ENCODE results near the gene CACNA2D3. TPM values are rescaled to one million over a fixed set of nuclear protein-coding genes. Genes with fewer than 3 reads are reported as not detected.

The CACNA2D3 gene
- total and polyA plus RNA-seq, 5 donors: 29.2 to 64.5 (median 42.4) TPM

DNA sequence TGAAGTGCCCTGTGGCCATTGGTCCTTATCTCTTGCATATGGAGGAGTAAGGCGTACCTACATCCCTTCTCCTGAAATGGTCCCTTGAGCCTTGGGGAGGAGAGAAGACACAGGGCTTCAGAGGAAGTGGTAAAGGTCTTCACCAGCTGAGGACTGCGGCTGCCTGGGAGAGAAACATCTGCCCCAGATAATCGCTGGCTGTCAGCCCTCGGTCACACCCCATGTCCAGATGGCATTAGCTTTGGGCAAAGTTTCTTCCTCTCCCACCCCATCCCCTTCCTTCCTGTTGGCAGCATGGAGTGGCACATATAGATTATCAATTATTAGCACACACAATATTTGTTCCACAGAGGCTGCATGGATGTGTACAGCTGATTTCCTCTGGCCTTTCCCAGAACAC, 743.9 kb downstream of the CACNA2D3 start:
- ATAC-seq (no peak), DNase-seq (no peak)
- intact Hi-C loops (cut with DNase I): no loop called here
- Histone ChIP-seq H3K4me1 (ENCODE audit: control insufficient read depth, insufficient read depth, low read length) (no peaks in the 10 kb centered on the region), H3K27ac (ENCODE audit: low read length) (no peak overlapping the region), H3K9me3 (ENCODE audit: control insufficient read depth, low read length) (no peaks in the 10 kb centered on the region), H3K4me3 (ENCODE audit: low read length) (no peak overlapping the region), H3K27me3 (ENCODE audit: control insufficient read depth, insufficient read depth) (no peaks in the 10 kb centered on the region)
- WGBS: 83% methylated on average over 4 of the region's 4 CpGs

DNA sequence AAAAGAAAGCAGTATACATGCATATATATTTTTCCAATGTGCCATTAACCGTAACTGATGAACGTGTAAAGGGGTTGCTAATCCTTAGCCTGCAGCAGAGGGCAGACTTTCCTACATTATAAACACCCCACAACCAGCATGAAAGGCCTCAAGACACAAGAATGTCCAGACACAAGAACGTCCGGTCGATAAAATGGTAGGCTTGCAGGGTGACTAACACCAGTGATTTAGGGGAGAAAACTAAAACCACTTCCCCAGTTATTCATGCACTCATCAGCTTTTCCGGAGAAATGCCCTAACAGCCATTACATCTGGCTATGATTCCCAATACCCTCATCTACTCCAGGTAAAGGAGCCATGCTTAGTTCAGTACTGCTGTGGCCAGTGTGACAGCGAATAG, 748.1 kb downstream of the CACNA2D3 start:
- no peaks in the 10 kb centered on the region for H3K4me1 ChIP-seq (ENCODE audit: control insufficient read depth, insufficient read depth, low read length)
- intact Hi-C loops (cut with DNase I): no loop called here
- peak; percentile 72 to 79 for ATAC-seq
- no peak overlapping the region for H3K27ac ChIP-seq (ENCODE audit: low read length)
- H3K9me3 ChIP-seq (ENCODE audit: control insufficient read depth, low read length): no peaks in the 10 kb centered on the region
- 37% methylated on average over 7 of the region's 7 CpGs for WGBS
- no peak for DNase-seq
- no peaks in the 10 kb centered on the region for H3K27me3 ChIP-seq (ENCODE audit: control insufficient read depth, insufficient read depth)
- H3K4me3 ChIP-seq (ENCODE audit: low read length): no peak overlapping the region

DNA sequence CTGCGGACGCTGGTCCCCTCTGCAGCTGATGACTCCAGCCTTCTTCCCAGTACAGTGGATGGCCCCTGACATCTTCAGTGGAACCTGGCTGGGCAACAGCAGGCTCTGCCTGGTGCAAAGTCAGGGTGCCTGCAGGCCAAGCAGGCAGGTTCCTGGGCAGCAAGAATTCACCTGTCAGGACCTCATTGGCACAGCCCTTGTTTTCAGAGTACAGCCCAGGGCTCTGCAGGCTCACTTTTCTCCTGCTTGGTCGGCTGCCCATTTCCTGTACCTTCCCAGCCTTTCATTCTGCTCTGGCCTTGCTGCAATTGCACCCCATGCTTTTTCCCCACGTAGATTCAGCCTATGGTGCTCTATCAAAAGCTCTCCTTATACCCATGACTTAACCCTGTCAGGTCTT, 749.5 kb downstream of the CACNA2D3 start:
- H3K4me3 ChIP-seq (ENCODE audit: low read length): no peak overlapping the region
- ATAC-seq: no peak
- no peaks in the 10 kb centered on the region for H3K9me3 ChIP-seq (ENCODE audit: control insufficient read depth, low read length)
- no peaks in the 10 kb centered on the region for H3K27me3 ChIP-seq (ENCODE audit: control insufficient read depth, insufficient read depth)
- no peak for DNase-seq
- no peaks in the 10 kb centered on the region for H3K4me1 ChIP-seq (ENCODE audit: control insufficient read depth, insufficient read depth, low read length)
- H3K27ac ChIP-seq (ENCODE audit: low read length): no peak overlapping the region
- WGBS: 83% methylated on average over 4 of the region's 4 CpGs
- intact Hi-C loops (cut with DNase I): no loop called here

DNA sequence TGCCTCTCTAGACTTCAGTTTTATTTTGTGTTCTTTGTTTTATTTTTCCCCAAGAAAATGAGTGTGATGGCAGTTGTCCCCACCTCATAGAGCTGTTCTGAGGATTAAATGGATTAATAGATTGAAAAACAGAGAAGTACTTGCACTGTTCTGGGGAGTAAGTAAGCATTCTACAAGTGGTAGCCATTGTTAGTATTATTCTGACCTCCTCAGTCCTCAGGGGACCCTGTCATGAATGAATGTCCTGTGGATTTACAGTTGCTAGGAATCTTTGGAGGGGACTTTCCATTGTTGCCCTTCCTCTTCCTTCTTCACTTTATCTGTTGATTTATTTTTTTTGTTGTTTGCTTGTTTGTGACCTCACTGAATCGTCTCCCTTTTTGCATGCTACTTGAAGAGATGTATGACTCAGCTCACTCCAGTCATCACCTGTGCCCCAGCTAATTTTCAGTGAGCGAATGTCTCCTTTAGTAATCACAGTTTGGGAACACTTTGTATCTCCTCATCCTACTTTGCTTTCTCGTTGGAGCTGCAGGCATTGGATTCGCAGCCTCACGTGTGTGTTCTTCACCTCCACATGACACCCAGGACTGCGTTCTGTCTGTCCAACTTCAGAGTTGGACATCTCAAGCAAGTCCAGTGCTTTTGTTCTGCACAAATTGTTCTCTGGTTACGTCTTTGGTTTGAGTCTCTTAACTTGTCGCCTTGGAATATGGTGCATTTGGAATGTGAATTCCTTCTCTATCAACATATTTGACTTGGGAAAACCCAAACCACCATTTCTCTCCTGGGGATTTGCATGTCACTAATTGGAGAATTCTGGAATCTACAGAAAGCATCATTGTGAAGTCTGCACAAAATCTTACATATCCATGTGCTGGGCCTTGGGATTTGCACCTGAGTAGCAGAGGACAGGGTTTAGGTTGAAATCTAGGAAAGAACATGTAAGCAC, 751.0 kb downstream of the CACNA2D3 start:
- intact Hi-C loops (cut with DNase I): no loop called here
- WGBS: 81% methylated on average over 8 of the region's 8 CpGs
- H3K27ac ChIP-seq (ENCODE audit: low read length): no peak overlapping the region

DNA sequence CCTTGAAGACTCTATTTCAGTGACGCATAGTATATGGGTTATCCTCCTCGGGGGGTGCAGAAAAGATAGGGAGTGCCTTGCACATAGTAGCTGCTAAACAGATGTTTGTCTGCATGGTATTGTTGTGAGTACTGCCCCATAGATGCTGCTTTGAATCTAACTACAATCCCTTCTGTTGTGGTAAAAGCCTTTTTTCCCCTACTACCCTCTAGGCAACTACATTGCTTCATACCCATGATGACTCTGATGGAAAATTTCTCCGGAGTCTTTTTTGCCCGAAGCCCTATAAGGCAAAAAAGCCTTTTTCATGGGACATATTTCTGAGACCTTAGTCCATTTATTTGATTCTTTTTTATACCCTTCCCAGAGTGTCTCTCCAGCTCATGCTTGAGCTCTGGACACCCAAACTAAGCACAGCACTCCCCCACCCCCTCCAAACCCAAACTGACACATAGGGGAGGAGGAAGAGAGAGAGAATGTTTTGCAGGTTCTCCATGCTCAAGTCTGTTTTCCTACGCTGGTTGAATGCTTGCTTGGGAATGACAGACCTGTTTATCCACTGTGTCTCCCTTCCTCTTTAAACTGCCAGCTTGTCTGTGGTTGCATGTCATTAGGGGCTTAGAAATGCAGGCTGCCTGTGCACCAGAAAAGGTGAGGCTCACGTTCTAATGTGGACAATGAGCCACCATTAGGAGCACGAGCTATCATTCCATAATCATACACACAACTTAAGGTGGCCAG, 752.6 kb downstream of the CACNA2D3 start:
- H3K9me3 ChIP-seq (ENCODE audit: control insufficient read depth, low read length): no peaks in the 10 kb centered on the region
- no peaks in the 10 kb centered on the region for H3K27me3 ChIP-seq (ENCODE audit: control insufficient read depth, insufficient read depth)
- WGBS: 87% methylated on average over 7 of the region's 7 CpGs
- no peak for DNase-seq
- no peaks in the 10 kb centered on the region for H3K4me1 ChIP-seq (ENCODE audit: control insufficient read depth, insufficient read depth, low read length)
- intact Hi-C loops (cut with DNase I): no loop called here
- H3K27ac ChIP-seq (ENCODE audit: low read length): no peak overlapping the region
- no peak overlapping the region for H3K4me3 ChIP-seq (ENCODE audit: low read length)
- no peak for ATAC-seq

More for the DNA sequence above, 751.0 kb downstream of the CACNA2D3 start:
- Histone ChIP-seq H3K4me1 (ENCODE audit: control insufficient read depth, insufficient read depth, low read length) (no peaks in the 10 kb centered on the region), H3K27me3 (ENCODE audit: control insufficient read depth, insufficient read depth) (no peaks in the 10 kb centered on the region), H3K4me3 (ENCODE audit: low read length) (no peak overlapping the region), H3K9me3 (ENCODE audit: control insufficient read depth, low read length) (no peaks in the 10 kb centered on the region)
- no peak for ATAC-seq
- DNase-seq: no peak

DNA sequence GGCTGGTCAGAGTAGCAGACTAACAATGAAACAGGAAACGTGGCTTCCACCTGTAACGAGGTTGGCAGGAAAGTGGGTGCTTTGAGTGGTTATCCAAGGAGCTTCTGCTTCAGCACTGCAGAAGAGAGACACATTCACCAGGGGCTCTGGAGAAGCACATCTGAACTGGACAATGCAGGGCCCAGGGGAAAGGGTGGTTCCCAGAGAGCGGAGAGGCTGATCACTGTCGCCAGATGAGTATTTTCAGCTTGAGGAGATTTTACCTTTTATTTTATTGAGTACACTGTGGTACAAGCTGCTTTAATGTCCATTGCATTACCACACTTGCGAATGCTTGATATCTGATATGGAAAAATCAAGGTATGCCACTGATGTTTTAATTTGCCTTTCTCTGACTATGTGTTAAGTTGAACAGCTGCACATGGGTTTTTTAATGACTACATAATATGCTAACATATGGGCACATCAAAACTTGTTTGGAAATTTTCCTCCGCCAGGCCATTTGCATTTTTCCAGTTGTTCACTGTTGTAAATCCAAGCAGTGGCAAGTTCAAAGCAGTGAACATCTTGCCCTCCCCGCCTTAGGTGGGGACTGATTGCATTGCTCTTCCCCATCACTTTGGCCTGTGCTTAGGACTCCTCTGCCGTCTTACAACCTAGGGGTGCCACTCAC, 753.4 kb downstream of the CACNA2D3 start:
- no peak overlapping the region for H3K4me3 ChIP-seq (ENCODE audit: low read length)
- H3K27ac ChIP-seq (ENCODE audit: low read length): no peak overlapping the region
- WGBS: 86% methylated on average over 8 of the region's 8 CpGs
- no peaks in the 10 kb centered on the region for H3K9me3 ChIP-seq (ENCODE audit: control insufficient read depth, low read length)
- intact Hi-C loops (cut with DNase I): no loop called here
- H3K27me3 ChIP-seq (ENCODE audit: control insufficient read depth, insufficient read depth): no peaks in the 10 kb centered on the region
- H3K4me1 ChIP-seq (ENCODE audit: control insufficient read depth, insufficient read depth, low read length): no peaks in the 10 kb centered on the region
- DNase-seq (no peak), ATAC-seq (no peak)

DNA sequence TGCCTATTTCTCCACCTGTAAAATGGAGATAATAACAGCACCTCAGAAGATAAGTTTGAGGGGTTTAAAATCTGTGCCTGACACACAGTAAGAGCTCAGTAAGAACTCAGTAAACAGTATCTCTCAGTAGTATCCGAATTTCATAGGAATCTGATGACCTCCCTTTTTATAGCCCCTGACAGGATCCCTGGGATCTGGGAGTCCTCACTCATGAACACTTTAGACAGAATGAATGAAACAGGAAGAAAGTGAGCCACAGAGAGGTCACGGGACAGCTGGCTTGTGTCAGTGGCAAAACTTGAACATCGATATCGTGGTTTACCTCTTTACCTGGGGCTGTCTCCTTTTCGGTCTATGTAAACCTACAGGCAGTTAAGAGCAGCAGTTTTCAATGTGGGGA, 754.3 kb downstream of the CACNA2D3 start:
- Histone ChIP-seq H3K9me3 (ENCODE audit: control insufficient read depth, low read length) (no peaks in the 10 kb centered on the region), H3K27ac (ENCODE audit: low read length) (no peak overlapping the region), H3K27me3 (ENCODE audit: control insufficient read depth, insufficient read depth) (no peaks in the 10 kb centered on the region), H3K4me3 (ENCODE audit: low read length) (no peak overlapping the region), H3K4me1 (ENCODE audit: control insufficient read depth, insufficient read depth, low read length) (peaks cover 3% of the 10 kb centered on the region)
- no peak for DNase-seq
- WGBS: 86% methylated on average over 5 of the region's 5 CpGs
- intact Hi-C loops (cut with DNase I): no loop called here
- no peak for ATAC-seq

DNA sequence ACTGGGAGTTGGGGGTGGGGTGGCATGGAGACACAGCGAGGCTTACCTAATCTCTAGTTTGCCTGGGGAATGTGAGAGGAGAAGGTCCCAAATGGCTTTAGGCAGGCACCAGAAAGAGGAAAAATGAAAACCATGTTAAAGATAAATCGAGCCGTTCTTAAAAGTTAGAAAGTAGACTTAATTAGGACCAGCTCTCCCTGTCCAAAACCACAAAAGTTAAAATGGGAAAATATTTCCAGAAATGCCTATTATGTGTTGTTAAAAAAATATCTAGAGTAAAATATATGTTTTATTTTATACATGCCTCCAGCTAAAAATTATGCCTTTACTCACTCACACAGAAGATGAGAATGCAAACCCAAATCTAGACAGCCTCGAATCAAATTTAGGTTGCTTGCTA, 755.4 kb downstream of the CACNA2D3 start:
- WGBS: 80% methylated on average over 4 of the region's 4 CpGs
- DNase-seq (no peak), ATAC-seq (no peak)
- H3K27me3 ChIP-seq (ENCODE audit: control insufficient read depth, insufficient read depth): no peaks in the 10 kb centered on the region
- H3K27ac ChIP-seq (ENCODE audit: low read length): no peak overlapping the region
- H3K4me1 ChIP-seq (ENCODE audit: control insufficient read depth, insufficient read depth, low read length): peaks cover 5% of the 10 kb centered on the region
- intact Hi-C loops (cut with DNase I): no loop called here
- no peak overlapping the region for H3K4me3 ChIP-seq (ENCODE audit: low read length)
- no peaks in the 10 kb centered on the region for H3K9me3 ChIP-seq (ENCODE audit: control insufficient read depth, low read length)

DNA sequence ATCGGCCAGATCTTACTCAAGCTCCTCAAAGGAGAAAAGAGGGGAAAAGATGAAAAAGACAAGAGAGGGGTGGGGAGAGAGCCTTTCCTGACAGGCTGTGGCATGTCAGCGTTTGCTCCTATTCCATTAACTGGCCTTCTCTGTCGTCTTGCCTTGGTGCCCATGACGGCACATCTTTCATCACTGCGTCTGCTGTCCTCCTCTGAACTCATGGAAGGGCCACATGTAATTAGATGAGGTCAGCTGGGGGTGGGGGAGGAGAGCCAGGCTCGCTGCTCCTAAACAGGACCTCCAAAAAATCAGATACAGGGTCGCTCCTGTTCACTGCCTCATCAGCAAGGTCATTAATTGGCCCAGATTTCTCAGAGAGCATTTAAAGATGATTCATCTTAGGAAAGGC, 755.8 kb downstream of the CACNA2D3 start:
- DNase-seq (no peak), ATAC-seq (no peak)
- intact Hi-C loops (cut with DNase I): no loop called here
- H3K4me3 ChIP-seq (ENCODE audit: low read length): no peak overlapping the region
- H3K27ac ChIP-seq (ENCODE audit: low read length): no peak overlapping the region
- no peaks in the 10 kb centered on the region for H3K27me3 ChIP-seq (ENCODE audit: control insufficient read depth, insufficient read depth)
- H3K9me3 ChIP-seq (ENCODE audit: control insufficient read depth, low read length): no peaks in the 10 kb centered on the region
- WGBS: 65% methylated on average over 7 of the region's 7 CpGs
- H3K4me1 ChIP-seq (ENCODE audit: control insufficient read depth, insufficient read depth, low read length): peaks cover 5% of the 10 kb centered on the region

DNA sequence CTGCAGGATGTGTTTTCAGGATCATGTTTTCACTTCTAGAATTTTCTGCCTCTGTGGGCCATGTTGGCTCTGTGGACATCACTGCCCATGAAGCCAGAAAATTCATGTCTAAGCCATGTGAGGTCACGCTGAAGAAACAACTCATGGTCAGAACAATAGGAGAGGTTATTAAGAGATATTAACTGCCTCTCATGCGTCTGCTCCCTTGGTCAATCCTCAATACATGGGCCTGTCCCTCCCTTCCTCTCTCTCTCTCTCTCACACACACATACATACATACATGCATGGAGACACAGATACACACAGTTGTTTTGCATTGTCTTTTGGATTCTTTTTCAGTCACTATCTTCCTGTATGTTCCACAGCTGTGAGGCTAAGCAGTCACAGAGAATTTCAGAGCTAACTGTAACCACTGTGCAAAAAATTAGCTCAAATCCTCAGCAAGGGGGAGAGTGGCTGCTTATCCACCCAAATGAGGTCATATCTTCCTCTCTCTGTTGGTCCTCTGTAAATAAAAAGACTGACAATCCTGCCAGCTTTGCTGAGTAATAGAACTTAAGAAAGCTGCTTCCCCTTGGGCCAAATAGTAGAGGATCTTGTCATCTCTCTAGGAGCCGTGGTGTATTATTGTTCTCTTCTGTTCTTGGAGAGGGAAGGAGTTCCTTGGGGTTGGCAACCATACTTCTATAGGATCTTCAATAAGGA, 759.9 kb downstream of the CACNA2D3 start:
- DNase-seq: no peak
- WGBS: 46% methylated on average over 3 of the region's 3 CpGs
- H3K27me3 ChIP-seq (ENCODE audit: control insufficient read depth, insufficient read depth): no peaks in the 10 kb centered on the region
- H3K4me1 ChIP-seq (ENCODE audit: control insufficient read depth, insufficient read depth, low read length): peaks cover 5% of the 10 kb centered on the region
- H3K4me3 ChIP-seq (ENCODE audit: low read length): no peak overlapping the region
- intact Hi-C loops (cut with DNase I): no loop called here
- peak; percentile 92 to 93 for ATAC-seq
- peak overlapping the region; percentile 38 for H3K27ac ChIP-seq (ENCODE audit: low read length)
- no peaks in the 10 kb centered on the region for H3K9me3 ChIP-seq (ENCODE audit: control insufficient read depth, low read length)
